ENCODE data around the gene IGFBP7. TPM values are rescaled to one million over a fixed set of nuclear protein-coding genes. Genes with fewer than 3 reads are reported as not detected.

The IGFBP7 gene
- total RNA-seq, 1 donor from 2014 or later = 1,471 TPM

DNA sequence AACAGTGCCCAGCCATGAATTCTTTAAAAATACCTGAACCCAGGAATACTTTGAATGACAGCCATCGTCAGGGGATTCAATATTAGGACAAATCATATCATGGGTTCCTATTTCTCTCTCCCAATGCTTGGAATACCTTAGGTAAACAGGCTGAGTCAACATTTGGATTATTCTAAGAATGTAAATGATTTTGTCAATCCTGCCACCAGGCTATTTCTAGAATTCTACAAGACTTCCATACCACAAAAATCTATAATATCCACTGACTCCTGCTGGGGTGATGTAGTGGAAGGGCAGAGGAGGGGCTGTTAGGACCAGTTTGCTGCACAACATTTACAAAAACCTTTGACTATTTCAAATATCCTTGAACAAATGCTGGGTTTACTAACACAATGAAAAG, 65.2 kb downstream of the IGFBP7 start:
- TF ChIP-seq, protein P1, sequence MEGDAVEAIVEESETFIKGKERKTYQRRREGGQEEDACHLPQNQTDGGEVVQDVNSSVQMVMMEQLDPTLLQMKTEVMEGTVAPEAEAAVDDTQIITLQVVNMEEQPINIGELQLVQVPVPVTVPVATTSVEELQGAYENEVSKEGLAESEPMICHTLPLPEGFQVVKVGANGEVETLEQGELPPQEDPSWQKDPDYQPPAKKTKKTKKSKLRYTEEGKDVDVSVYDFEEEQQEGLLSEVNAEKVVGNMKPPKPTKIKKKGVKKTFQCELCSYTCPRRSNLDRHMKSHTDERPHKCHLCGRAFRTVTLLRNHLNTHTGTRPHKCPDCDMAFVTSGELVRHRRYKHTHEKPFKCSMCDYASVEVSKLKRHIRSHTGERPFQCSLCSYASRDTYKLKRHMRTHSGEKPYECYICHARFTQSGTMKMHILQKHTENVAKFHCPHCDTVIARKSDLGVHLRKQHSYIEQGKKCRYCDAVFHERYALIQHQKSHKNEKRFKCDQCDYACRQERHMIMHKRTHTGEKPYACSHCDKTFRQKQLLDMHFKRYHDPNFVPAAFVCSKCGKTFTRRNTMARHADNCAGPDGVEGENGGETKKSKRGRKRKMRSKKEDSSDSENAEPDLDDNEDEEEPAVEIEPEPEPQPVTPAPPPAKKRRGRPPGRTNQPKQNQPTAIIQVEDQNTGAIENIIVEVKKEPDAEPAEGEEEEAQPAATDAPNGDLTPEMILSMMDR (conservative IDR thresholded peaks at IDR 0.05; ENCODE audit: low read depth, low read length) = no peak
- no peak for DNase-seq (ENCODE audit: low read depth)
- H3K4me3 ChIP-seq (ENCODE audit: low read depth, low read length) = no peak overlapping the region

DNA sequence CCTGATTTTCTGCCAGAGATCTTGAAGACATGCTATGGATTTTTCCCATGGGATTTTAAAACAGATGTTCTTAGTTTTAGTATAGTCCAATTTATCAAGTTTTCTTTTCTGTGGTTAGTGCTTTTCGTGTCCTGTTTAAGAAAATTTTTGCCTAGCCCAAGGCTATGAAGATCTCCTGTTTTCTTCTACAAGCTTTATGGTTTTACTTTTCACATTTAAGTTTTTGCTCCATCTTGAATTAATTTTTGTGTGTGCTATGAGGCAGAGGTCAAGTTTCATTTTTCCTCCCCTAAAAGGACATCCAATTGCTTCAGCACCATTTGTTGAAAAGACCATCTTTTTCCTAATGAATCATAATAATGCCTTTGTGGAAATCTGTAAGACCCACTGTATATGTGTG, 65.9 kb downstream of the IGFBP7 start:
- DNase-seq (ENCODE audit: low read depth) = no peak
- no peak overlapping the region for H3K4me3 ChIP-seq (ENCODE audit: low read depth, low read length)
- TF ChIP-seq, protein P1 (conservative IDR thresholded peaks at IDR 0.05; ENCODE audit: low read depth, low read length) = no peak

DNA sequence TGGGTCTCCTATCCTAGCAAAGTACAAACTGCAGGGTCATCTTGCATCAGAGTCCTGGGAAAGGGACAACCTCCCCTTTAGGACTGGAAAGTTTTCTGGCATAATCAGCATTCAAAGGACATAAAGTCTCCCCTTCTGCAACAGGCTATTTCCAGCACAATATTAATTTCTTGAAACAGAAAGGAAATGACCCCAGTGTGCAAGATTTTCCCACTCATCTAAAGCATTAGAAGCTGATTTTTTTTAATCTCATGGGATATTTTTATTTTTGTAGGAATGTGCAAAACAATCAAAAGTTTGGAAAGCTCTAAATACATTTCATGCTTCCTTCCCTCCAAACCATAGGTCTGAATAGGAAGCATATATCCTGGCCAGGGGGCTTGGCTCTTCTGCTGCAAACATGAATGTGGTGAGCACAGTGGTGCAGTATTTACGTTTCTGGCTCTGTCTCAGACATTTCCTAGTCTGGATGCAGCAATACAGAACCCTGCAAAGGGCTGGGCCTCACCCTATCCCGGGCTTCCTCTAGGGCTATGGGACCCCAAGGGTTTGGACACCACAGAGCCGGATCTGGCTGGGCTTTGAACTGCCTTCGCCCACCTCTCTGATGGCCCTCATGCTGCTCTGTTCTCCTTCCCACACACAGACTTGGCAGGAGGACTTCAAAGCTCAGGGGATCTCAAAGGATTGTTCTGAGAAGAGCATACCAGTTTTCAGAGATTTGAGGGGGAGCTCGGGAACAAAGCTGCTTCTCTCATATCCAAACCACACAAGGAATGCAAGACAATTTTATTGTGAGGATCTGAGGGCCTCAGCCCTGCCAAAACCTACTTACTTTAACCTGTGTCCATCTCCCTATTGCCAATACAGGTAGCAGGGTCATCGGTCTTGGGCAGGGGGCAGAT, 66.6 kb downstream of the IGFBP7 start:
- TF ChIP-seq, protein P1 (conservative IDR thresholded peaks at IDR 0.05; ENCODE audit: low read depth, low read length) = no peak
- H3K4me3 ChIP-seq (ENCODE audit: low read depth, low read length) = no peak overlapping the region
- DNase-seq (ENCODE audit: low read depth) = no peak

DNA sequence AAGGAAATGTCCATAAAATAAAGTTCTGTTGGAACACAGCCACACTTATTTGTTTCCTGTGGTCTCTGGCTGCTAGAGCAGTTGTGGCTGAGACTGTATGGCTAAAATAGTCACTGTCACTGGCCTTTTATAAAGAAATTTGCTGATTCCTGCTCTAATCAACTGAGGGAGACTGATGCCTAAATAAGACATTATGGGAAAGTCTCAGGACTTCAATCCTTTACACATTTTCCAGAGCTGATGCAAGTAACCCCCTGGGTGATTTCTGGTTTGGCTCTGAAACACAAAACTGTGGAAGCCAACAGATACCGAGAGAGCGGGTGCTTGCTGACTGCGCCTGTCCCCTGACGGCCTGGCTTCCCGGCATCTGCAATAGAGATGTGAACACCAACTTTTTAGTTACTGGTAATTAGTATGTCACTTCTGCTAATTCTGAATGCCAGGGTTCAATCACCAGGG, 67.4 kb downstream of the IGFBP7 start:
- TF ChIP-seq, protein P1 (conservative IDR thresholded peaks at IDR 0.05; ENCODE audit: low read depth, low read length) = no peak
- DNase-seq (ENCODE audit: low read depth) = no peak
- no peak overlapping the region for H3K4me3 ChIP-seq (ENCODE audit: low read depth, low read length)

DNA sequence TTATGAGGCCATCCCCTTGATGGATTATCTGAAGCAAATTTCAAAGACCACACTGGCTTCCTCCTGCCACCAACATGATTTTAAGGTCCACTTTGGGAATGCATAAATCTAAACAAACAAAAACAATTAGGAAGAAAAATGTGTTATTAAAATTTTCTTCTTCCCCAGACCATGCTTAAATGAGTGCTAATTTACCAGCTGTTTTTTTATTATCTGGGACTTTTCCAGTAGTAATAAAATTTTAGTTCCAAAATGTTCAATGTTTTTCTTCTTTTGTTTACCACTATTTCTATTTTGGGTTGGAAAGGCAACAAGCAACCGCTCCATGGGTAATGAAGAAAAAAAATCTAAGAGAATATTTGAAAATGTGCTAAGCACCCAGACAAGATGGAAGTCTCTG, 69.2 kb downstream of the IGFBP7 start:
- DNase-seq (ENCODE audit: low read depth) = no peak
- TF ChIP-seq, protein P1 (conservative IDR thresholded peaks at IDR 0.05; ENCODE audit: low read depth, low read length) = no peak

DNA sequence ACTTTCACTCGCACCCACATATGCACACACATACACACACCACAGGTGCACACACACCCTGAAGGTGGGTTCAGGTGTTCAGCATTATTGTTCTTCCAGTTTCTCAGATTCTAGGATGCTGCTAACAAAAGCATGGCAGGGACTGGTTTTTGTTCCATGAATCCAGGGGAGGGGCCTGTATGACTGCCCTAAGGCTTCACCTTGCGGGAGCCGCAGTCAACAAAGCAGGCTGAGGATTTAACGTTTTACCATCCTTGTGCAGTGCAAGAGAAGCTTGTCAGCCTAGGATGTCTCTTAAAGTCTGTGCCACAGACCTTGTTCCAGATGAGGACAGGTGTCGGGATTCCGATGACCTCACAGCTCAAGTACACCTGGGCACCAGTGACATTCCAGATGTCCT, 69.7 kb downstream of the IGFBP7 start:
- no peak overlapping the region for H3K4me3 ChIP-seq (ENCODE audit: low read depth, low read length)
- no peak for DNase-seq (ENCODE audit: low read depth)
- TF ChIP-seq, protein P1 (conservative IDR thresholded peaks at IDR 0.05; ENCODE audit: low read depth, low read length) = no peak

More for the DNA sequence above, 69.2 kb downstream of the IGFBP7 start:
- H3K4me3 ChIP-seq (ENCODE audit: low read depth, low read length) = no peak overlapping the region

Measured in epithelial cell of proximal tubule (primary cell).